HG03175 (cell line): Measurements from ENCODE around the gene SLC25A34.

Experiments used
- ATAC-seq: cut with Tn5 transposase; IDR thresholded peaks from one replicate; pipeline ENCODE4 v1.9.1; 2021; ENCODE audit warnings: mild to moderate bottlenecking, moderate library complexity; ENCODE audit not compliant: unreplicated experiment

SLC25A34 gene

DNA sequence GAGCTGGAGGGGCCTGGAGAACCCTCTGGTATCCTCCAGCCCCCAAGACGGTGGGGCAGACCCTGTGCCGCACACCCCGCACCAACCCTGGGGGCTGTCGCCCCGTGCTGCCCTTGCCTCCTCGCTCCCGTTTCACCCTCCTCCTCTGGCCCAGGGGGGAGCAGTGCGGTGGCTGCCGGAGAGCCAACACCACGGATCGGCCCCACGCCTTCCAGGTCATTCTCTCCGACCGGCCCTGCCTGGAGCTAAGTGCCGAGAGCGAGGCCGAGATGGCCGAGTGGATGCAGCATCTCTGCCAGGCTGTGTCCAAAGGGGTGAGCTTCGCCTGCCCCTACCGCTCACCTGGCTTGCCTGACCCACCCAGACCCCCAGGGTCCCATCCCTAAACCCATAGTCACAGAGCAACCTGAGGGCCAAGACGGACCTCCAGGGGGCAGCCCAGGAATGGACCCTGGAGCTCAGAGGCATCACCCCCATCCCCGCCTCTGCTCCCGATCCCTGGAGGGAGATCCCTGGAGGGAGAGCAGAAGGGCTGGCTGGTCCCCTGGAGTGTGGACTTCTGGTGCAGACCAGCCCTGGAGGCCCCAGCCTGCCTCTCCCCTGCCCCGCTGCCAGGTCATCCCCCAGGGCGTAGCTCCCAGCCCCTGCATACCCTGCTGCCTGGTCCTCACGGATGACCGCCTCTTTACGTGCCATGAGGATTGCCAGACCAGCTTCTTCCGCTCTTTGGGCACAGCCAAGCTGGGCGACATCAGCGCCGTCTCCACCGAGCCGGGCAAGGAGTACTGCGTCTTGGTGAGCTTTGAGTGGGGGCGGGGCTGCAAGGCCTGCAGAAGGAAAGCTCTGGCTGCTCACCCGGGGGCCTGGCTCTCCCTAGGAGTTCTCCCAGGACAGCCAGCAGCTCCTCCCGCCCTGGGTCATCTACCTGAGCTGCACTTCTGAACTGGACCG, 4.0 kb upstream of the SLC25A34 start:
- no peak for ATAC-seq

- ATAC-seq, result no peak
Measured at GRCh38 chr1:15732686-15733081, 3.4 kb upstream of the SLC25A34 start.

DNA sequence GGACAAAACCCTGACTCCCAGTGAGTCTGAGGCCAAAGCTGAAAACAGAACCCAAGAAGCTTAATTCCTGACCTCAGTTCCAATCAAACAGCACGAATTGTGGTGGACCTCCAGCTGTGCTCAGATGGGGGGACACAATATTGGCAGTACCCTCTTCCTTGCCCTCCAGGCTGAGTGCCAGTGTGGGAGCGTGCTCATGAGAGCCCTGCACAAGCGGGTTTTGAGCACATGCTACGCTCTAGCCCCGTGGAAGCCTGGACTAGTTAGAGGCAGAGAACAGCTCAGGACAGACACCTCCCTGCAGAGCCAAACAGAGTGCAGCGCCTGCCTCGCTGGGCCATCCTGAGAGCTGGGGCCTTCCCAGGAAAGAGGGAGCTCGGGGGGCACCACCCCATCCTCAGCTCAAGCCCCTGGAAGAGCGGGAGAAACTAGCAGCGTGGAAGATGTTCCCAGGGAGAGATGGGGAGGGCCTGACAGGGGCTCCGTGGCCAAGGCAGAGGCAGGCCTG, 2.8 kb upstream of the SLC25A34 start:
- no peak for ATAC-seq

- ATAC-seq, result no peak
Measured at GRCh38 chr1:15733726-15734226, 2.3 kb upstream of the SLC25A34 start.

- no peak for ATAC-seq
Measured at GRCh38 chr1:15734296-15734695, 1.8 kb upstream of the SLC25A34 start.

DNA sequence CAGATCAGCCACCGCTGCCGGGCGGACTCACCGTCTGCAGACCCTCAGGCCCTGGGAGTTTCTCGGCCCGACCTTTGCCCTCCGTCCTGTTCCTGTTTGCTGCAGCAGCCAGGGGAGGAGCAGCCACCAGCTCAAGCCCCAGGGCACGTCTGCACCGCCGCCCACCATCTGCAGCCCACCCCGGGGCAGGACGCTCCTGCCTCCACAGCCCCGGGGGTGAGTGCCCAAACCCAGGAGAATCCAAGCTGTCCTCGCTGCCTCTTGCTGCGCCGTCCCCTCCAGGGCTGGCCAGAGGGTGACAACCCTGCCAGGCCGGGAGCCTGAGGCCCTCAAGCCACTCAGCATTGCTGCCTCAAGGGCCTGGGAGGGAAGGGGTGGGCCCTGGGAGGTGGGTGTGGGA, 1.2 kb upstream of the SLC25A34 start:
- no peak for ATAC-seq

DNA sequence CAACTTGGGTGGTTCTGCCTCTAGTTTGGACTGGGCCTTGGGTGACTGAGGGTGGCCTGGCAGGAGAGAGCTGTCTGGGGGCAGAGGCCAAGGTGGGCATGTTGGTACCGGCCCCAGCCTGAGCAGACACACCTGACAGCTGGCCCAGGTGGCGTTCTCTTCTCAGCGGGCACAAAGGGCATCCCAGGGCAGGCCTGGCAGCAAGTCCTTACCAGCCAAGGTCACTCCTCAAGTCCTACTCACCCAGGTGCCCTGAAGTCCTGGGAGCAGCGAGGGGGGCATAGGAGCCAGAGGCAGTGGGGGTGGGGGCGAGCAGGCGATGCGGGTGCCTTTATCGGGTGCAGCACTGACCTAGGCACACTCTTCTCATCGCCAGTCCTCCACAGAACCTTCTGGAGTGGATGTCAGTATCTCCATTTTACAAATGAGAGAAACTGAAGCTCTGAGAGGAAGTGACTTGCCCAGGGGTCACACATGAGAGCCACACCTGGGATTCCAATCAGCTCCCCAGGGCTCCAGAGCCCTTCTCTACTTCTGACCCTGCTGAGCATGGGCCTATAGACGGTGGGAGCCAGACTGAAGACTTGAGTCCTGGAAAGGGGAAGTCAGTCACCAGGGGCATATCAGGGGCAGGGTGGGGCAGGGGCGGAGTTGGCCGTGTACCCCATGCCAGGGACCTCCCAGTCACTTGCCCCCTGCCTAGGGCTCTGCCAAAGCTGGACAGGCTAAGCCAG, 587 bp upstream of the SLC25A34 start:
- no peak for ATAC-seq

GRCh38 chr1:15736892-15737261, 819 bp downstream of the SLC25A34 start:
- no peak for ATAC-seq

- ATAC-seq, result no peak
Measured at GRCh38 chr1:15737324-15738319, 1.6 kb downstream of the SLC25A34 start.

DNA sequence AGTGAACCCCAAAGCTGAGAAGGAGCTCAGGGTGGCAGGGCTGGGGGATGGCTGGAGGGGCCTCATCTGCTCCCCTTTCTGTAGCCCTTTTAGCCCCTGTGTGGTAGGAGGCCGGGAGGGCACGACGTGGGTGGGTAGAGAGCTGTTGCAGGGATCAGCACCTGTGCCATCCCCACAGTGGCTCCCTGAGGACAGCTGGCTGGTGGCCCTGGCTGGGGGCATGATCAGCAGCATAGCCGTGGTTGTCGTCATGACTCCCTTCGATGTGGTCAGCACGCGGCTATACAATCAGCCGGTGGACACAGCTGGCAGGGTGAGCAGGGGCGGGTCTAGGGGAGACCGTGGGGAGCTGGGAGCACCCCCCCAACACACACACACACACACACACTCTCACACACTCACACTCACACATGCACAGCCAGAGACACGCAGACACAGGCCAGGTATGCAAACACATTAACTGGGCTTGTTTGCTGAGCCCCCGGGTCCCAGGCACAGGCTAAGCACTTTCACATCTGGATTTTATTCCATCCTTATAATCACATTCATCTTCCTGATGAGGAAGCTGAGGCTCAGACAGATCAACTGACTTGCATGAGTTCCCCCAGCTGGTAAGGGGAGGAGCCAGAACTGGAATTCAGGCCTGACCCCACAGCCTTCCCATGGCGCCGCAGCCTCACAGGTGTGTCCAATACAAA, 2.5 kb downstream of the SLC25A34 start:
- no peak for ATAC-seq

DNA sequence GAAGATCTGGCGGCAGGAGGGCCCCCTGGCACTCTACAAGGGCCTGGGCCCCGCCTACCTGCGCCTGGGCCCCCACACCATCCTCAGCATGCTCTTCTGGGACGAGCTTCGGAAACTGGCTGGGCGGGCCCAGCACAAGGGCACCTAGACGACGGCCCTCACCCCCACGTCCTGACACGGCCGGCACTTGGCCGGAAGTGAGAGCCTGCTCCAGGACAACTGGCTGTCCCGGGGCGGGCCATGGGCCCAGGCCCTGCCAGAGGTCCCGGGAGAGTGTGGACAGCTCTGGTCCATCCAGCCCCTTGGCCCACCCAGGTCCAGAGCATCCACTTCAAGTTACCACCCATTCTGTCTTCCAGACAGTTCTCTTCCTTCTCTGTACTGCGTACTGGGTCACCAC, 3.2 kb downstream of the SLC25A34 start:
- ATAC-seq, result no peak

- no peak for ATAC-seq
Measured at GRCh38 chr1:15739745-15740144, 3.7 kb downstream of the SLC25A34 start.

DNA sequence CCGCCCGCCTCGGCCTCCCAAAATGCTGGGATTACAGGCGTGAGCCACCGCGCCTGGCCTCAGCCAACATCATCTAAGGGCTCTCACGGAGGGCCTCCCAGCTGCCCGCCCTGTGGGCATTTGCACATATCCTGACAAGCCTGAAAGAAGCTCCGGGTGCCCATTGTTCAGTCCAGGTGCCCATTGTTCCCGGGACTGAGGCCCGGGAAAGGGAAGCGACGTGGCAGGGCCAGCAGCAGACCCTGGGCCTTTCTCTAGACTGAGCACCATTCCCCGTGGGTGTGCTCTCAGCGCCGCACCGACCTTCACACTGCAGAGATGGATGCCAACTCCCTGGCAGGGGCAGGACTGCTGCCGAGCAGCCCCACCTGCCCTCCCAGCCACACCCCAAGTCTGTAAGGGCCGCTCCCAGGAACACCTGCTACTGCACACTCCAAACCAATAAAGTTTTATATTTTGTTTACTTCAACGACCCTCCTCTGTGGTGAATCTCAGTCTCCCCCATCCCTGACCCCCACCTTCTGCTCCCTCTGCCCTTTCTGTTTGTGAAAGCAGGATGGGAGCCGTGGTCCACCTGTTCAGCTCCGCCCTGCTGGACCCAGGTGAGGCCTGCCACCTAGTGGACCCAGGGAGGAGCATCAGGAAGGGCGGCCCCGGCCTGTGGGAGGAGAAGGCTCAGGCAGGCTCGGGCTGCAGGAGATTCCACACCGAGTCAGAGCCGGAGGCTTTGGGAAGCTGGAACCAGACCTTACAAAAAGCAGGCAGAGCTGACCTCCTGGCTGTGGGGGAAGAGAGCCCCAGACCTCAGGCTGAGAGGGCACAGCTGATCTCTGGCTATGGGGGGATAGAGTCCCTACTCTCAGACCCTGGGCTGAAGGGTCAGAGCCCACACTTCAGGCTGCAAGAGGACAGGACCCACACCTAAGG, 5.1 kb downstream of the SLC25A34 start:
- peak; percentile 65 for ATAC-seq

GRCh38 chr1:15742339-15742801, 6.3 kb downstream of the SLC25A34 start, which contains the start of gene TMEM82:
TMEM82 (plus strand) TSS chr1:15742499; CDS start chr1:15742560, 61 bp downstream.
- ATAC-seq, result no peak

DNA sequence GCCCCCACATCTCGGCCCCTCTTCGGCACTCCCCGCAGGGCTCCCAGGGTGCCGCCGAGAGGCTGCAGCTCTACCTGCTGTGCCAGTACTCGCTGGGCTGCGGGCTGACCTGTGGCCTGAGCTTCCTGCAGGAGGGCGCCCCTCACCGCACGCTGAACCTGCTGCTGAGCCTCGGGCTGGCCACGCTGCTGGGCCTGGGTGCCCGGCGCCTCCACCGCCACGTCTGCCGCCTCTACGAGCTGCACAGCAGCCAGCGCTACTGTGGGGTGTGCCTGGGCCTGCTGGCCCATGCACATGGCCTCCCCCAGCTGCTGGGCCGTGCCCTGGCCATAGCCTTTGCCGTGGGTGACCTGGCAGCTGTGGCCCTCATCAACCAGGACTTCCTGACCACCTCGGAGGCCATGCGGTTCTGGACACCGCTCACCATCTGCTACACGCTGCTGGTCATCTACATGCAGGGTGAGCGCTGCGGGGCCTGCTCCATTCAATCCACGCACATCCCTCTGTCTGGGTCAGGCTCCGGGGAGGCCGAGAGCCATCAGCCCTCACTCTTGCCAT, 8.1 kb downstream of the SLC25A34 start:
- ATAC-seq, result no peak

- ATAC-seq, result no peak
Measured at GRCh38 chr1:15747378-15747777, 11.3 kb downstream of the SLC25A34 start.

DNA sequence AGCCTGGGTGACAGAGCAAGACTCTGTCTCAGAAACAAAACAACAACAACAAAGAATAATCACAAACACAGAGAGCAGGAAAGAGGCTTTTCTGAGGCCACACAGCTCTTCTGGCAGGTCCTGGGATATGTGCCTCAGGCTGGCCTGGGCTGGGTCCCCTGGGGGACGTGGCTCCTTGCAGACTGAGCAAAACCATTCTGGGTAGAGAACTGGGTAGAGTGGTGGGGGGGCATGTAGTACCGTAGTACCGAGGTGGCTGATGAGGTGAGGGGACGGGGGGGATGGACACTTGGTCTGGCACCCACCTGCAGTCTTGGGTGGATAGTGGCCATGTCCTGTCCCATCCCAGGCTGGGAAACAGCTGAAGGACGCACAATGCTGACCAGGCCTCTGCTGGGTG, 12.2 kb downstream of the SLC25A34 start:
- ATAC-seq, result no peak

DNA sequence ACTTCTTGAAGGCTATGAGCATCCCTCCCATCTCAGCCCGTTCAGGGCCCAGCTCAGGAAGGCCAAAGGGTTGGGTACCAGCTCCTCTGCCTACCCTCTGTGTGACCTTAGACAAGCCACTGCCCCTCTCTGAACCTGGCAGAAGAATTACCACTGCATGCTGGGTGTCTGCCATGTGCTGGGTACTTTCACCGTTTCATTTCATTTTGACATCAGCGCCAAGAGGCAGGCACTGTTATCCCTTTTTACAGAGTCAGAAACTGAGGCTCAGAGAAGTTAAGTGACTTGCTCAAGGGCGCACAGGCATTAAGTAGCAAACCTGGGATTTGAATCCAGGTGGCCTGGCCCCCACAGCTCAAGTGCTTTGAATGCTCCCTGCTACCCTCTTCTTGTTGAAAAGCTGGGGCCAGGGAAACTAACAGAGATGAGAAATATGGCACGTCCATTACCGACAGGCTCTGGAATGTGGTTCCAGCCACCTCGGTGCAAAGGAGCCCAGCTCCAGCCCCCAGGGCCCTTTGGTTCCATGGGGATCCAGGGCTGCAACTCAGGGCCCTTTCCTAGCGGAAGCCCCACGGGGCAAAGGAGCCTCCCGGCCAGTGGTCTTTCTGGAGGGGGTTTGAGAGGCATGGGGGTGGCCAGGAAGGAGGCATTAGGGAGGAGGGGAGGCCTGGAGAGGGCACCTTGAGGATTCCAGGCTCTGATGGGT, 12.8 kb downstream of the SLC25A34 start:
- no peak for ATAC-seq
